GM12878 (cell line): ENCODE results near the gene LBHD1. TPM values are rescaled to one million over a fixed set of nuclear protein-coding genes. Genes with fewer than 3 reads are reported as not detected.

Experiments used
- ATAC-seq: fragments of 200-7000 bp; cut with Tn5 transposase; 3 replicates; pipeline ENCODE4 v1.9.1; 2020; ENCODE audit warnings: mild to moderate bottlenecking, moderate library complexity
- BruUV-seq: library from RNA; stranded (reverse); fragments of 400-500 nt; replicated peaks from 2 replicates; lab custom pipeline; 2021; lab: Mats Ljungman, UMichigan
- CTCF ChIA-PET: fragments of 300-600 bp; sonication (Branson Sonifier 250); formaldehyde crosslinking; extraction: SDS; loops from one replicate; lab custom pipeline; 2021; ENCODE audit warnings: inconsistent platforms; lab: Yijun Ruan, JAX
- POLR2A ChIA-PET: fragments of 350-600 bp; formaldehyde crosslinking; extraction: SDS; loops from one replicate; lab custom pipeline; 2021; ENCODE audit warnings: inconsistent platforms; lab: Charles Lee
- RAD21 ChIA-PET: fragments of 300-600 bp; sonication (Branson Sonifier 250); formaldehyde crosslinking; loops from one replicate; lab custom pipeline; 2023; ENCODE audit warnings: antibody characterized with exemption; ENCODE audit not compliant: unreplicated experiment; lab: Charles Lee
- SMC1A ChIA-PET: fragments of 300-600 bp; sonication (Branson Sonifier 250); formaldehyde crosslinking; loops from one replicate; lab custom pipeline; 2023; ENCODE audit not compliant: unreplicated experiment, uncharacterized antibody; lab: Charles Lee
- DNase-seq: peaks from one replicate; pipeline ENCODE4 v3.0.0-alpha.2; 2011; ENCODE audit warnings: low read depth, low spot score
- FAIRE-seq: peaks from 3 replicates; lab custom pipeline; 2011; peaks lifted over from hg19 to GRCh38; lab: Jason Lieb, UNC
- H2AFZ ChIP-seq: 2 replicates; pipeline ENCODE4 v1.6.0; 2011; ENCODE audit warnings: low read depth, low read length, control low read depth; ENCODE audit not compliant: control insufficient read depth
- H3K27ac ChIP-seq: 2 replicates; pipeline ENCODE4 v1.5.1; 2011; ENCODE audit warnings: control low read depth; ENCODE audit not compliant: control insufficient read depth, insufficient read depth
- H3K27me3 ChIP-seq, 2 experiments: replicated peaks in 1 of 2; 2 replicates each; pipeline versions ENCODE4 v1.6.0 to v1.6.1; 2011; ENCODE audit warnings: low read length in 1 of 2; ENCODE audit not compliant: control insufficient read depth in 2 of 2, insufficient read depth in 2 of 2
- H3K36me3 ChIP-seq, 2 experiments: 2 replicates each; pipeline ENCODE4 v1.5.1; 2011; ENCODE audit warnings: low read length in 1 of 2; ENCODE audit not compliant: control insufficient read depth in 2 of 2, insufficient read depth in 2 of 2
- H3K4me1 ChIP-seq: 2 replicates; pipeline ENCODE4 v1.6.1; 2011; ENCODE audit warnings: mild to moderate bottlenecking, low read length, moderate library complexity, mixed read lengths; ENCODE audit not compliant: control insufficient read depth, insufficient read depth
- H3K4me2 ChIP-seq: 2 replicates; pipeline ENCODE4 v1.6.0; 2011; ENCODE audit warnings: control low read depth; ENCODE audit not compliant: control insufficient read depth, insufficient read depth
- H3K4me3 ChIP-seq: fragments of 200-600 bp; sonication (generic); 2 replicates; pipeline ENCODE4 v1.5.1; 2016
- H3K79me2 ChIP-seq: 2 replicates; pipeline ENCODE4 v1.6.0; 2011; ENCODE audit warnings: low read length; ENCODE audit not compliant: control insufficient read depth, insufficient read depth
- H3K9ac ChIP-seq: 2 replicates; pipeline ENCODE4 v1.8.0; 2011; ENCODE audit warnings: low read length, control low read depth, mixed read lengths; ENCODE audit not compliant: control insufficient read depth, insufficient read depth
- H3K9me3 ChIP-seq: replicated peaks from 3 replicates; pipeline ENCODE4 v1.5.1; 2011; ENCODE audit warnings: mild to moderate bottlenecking, low read length; ENCODE audit not compliant: control insufficient read depth, insufficient read depth
- H4K20me1 ChIP-seq: 2 replicates; pipeline ENCODE4 v1.6.0; 2011; ENCODE audit not compliant: control insufficient read depth, insufficient read depth
- ATF7 ChIP-seq: fragments of 450-650 bp; IDR thresholded peaks from 2 replicates; pipeline ENCODE4 v1.6.1; 2016; ENCODE audit warnings: low read depth, mild to moderate bottlenecking
- CTCF ChIP-seq, 3 experiments: IDR thresholded peaks in 2 of 3; conservative IDR thresholded peaks in 1 of 3; 2 replicates each; pipeline ENCODE4 v1.5.1; 2011; ENCODE audit warnings: low read depth in 3 of 3, low read length in 3 of 3, mild to moderate bottlenecking in 3 of 3, control low read depth in 2 of 3, moderate library complexity in 2 of 3, inconsistent platforms in 1 of 3, mixed read lengths in 1 of 3; ENCODE audit not compliant: control insufficient read depth in 2 of 3, insufficient read depth in 1 of 3; ENCODE audit errors: extremely low read depth in 1 of 3
- IRF4 ChIP-seq: IDR thresholded peaks from 2 replicates; pipeline ENCODE4 v1.6.1; 2011; ENCODE audit warnings: low read depth, low read length
- MAX ChIP-seq: IDR thresholded peaks from 2 replicates; pipeline ENCODE4 v1.6.1; 2012; ENCODE audit warnings: low read depth, low read length, improper control_type of control experiment
- NBN ChIP-seq: fragments of 450-650 bp; IDR thresholded peaks from 2 replicates; pipeline ENCODE4 v1.6.1; 2016
- POU2F2 ChIP-seq: IDR thresholded peaks from 3 replicates; pipeline ENCODE4 v1.6.1; 2011; ENCODE audit warnings: low read depth, mild to moderate bottlenecking, low read length, borderline replicate concordance
- PRDM15 ChIP-seq: fragments of 450-650 bp; formaldehyde crosslinking; IDR thresholded peaks from 2 replicates; pipeline ENCODE4 v1.4.0; 2020; ENCODE audit warnings: mild to moderate bottlenecking, moderate library complexity
- RAD21 ChIP-seq: IDR thresholded peaks from 2 replicates; pipeline ENCODE4 v1.6.1; 2011; ENCODE audit warnings: mild to moderate bottlenecking, low read depth, low read length, moderate library complexity; ENCODE audit not compliant: insufficient read depth
- SMC3 ChIP-seq: IDR thresholded peaks from 2 replicates; pipeline ENCODE4 v1.6.1; 2011; ENCODE audit warnings: low read length, improper control_type of control experiment, borderline replicate concordance
- WRNIP1 ChIP-seq: IDR thresholded peaks from 2 replicates; pipeline ENCODE4 v1.6.1; 2011; ENCODE audit warnings: low read depth, low read length, improper control_type of control experiment, borderline replicate concordance
- ZNF24 ChIP-seq: fragments of 450-650 bp; IDR thresholded peaks from 2 replicates; pipeline ENCODE4 v1.6.1; 2017; ENCODE audit warnings: antibody characterized with exemption, mild to moderate bottlenecking
- ZNF622 ChIP-seq: fragments of 450-650 bp; IDR thresholded peaks from 2 replicates; pipeline ENCODE4 v1.6.1; 2017; ENCODE audit warnings: mild to moderate bottlenecking, inconsistent platforms
- WGBS: methylation state at CpG from one replicate; pipeline ENCODE4 v1.1.6; 2016; ENCODE audit warnings: low lambda C conversion rate; ENCODE audit not compliant: insufficient replicate concordance, insufficient coverage; ENCODE audit errors: missing lambda C conversion rate; 5-methylcytosine and 5-hydroxymethylcytosine counted together
- in situ Hi-C: fragments of 300-500 bp; cut with MboI; formaldehyde crosslinking; loops from 9 replicates; pipeline ENCODE4 v1.14.3; 2018; ENCODE audit warnings: mixed read lengths
- intact Hi-C: fragments of 100-400 bp; cut with micrococcal nuclease; formaldehyde crosslinking; loops from one replicate; pipeline ENCODE4 v1.14.2; 2022; ENCODE audit not compliant: unreplicated experiment
- polyA plus RNA-seq, 11 experiments: library from polyadenylated mRNA; depleted of rRNA in 4 of 11; unstranded in 6 of 11; stranded (reverse) in 5 of 11; fragments of >200 nt; fragmentation: Nextera tagmentation in 4 of 11; fragmentation: Illumina TruSeq in 1 of 11; extraction: Ambion mirVana in 4 of 11; extraction: Trizol in 1 of 11; gene quantifications; 1 replicate in 1 of 11; 2 replicates in 10 of 11; pipeline versions ENCODE4 v1.2.1 to v1.2.3, GENCODE V29; 2011 to 2016; ENCODE audit warnings: inconsistent platforms in 2 of 11, missing spikeins in 2 of 11, low read depth in 1 of 11
- total RNA-seq, 4 experiments: library from RNA; depleted of rRNA in 3 of 4; stranded (reverse); fragments of >200 nt in 3 of 4; fragmentation: Illumina TruSeq in 1 of 4; extraction: Trizol in 1 of 4; gene quantifications; 2 replicates each; pipeline versions ENCODE4 v1.2.1 to v1.2.3, GENCODE V29; 2013 to 2021

Gene LBHD1
- total and polyA plus RNA-seq, 10 of the 15 experiments (the other 5 are each of a cell fraction or from before 2014, with no cell fraction given), result 0.79 to 12.0 (median 7.6) TPM

GRCh38 chr11:62680825-62681240, 8.8 kb upstream of the LBHD1 start:
- Histone ChIP-seq H3K9ac (no peak overlapping the region), H3K27me3 (no peaks in the 10 kb centered on the region), H4K20me1 (no peaks in the 10 kb centered on the region; the same call in 1 of the 2 replicates), H3K4me2 (no peak overlapping the region), H3K9me3 (no peaks in the 10 kb centered on the region), H3K36me3 (peaks cover 0 to 7% of the 10 kb centered on the region in 2 experiments; a peak in 1 of 4 replicates), H2AFZ (peak overlapping the region; percentile 74), H3K4me3 (no peak overlapping the region), H3K4me1 (peaks cover 11% of the 10 kb centered on the region), H3K27ac (no peak overlapping the region), H3K79me2 (peaks cover 20% of the 10 kb centered on the region)
- TF ChIP-seq RAD21 (peak; percentile 64), PRDM15 (no peak), ZNF622 (no peak), SMC3 (peak; percentile 32; the same call in 1 of the 2 replicates), WRNIP1 (no peak), IRF4 (no peak), MAX (no peak), ZNF24 (no peak), ATF7 (no peak), NBN (no peak), CTCF (IDR thresholded peaks at IDR 0.05 in 2 of 3, conservative IDR thresholded peaks at IDR 0.05 in 1 of 3; ENCODE audit: control insufficient read depth in 2 of 3, extremely low read depth in 1 of 3, insufficient read depth in 1 of 3, low read depth in 3 of 3, low read length in 3 of 3) (peak; percentile 63 to 69 (median 65)), POU2F2 (peak; percentile 86; the same call in 2 of the 3 replicates)
- no peak for DNase-seq
- ATAC-seq, result peak; percentile 91
- in situ Hi-C loops (no loop called here), intact Hi-C loops (loop anchor here (2.0 to 10.0 kb wide), 2 partner anchors 160 to 216 kb away; no protein-coding TSS in a partner anchor)
- RAD21 ChIA-PET, result interaction anchor here (0.9 to 1.9 kb wide), 8 partner anchors 9 to 256 kb away, joined by 3 to 8 read pairs (median 3); partner anchors contain the start of genes C11orf98, CSKMT, LBHD1 and TMEM179B
- no peak for FAIRE-seq
- CTCF ChIA-PET, result interaction anchor here (0.6 to 2.9 kb wide), 28 partner anchors 9 to 256 kb away, joined by 3 to 24 read pairs (median 4); partner anchors contain the start of genes C11orf98, CSKMT, LRRN4CL and POLR2G
- SMC1A ChIA-PET, result interaction anchor here (0.6 to 2.1 kb wide), 18 partner anchors 9 to 201 kb away, joined by 3 to 7 read pairs (median 4); partner anchors contain the start of genes C11orf98, CSKMT, HNRNPUL2 and LBHD1
- BruUV-seq, result no TSS peak
- POLR2A ChIA-PET, result interaction anchor here (0.5 to 9.7 kb wide), 17 partner anchors 9 to 245 kb away, joined by 3 to 83 read pairs (median 4); partner anchors contain the start of genes BSCL2, C11orf98, CSKMT and GNG3
- WGBS, result 36% methylated on average over 4 of the region's 4 CpGs
